PC-9 (cell line): ENCODE results near the gene SMIM7. TPM values are rescaled to one million over a fixed set of nuclear protein-coding genes. Genes with fewer than 3 reads are reported as not detected.

ENCODE experiments used
- BruUV-seq: library from RNA; stranded (reverse); fragments of 400-500 nt; replicated peaks from 2 replicates; lab custom pipeline; 2021; lab: Mats Ljungman, UMichigan
- CTCF ChIA-PET: fragments of 300-600 bp; sonication (Branson Sonifier 250); formaldehyde crosslinking; loops from one replicate; lab custom pipeline; 2022; ENCODE audit warnings: antibody characterized with exemption; lab: Charles Lee
- POLR2A ChIA-PET: fragments of 300-600 bp; sonication (Branson Sonifier 250); formaldehyde crosslinking; loops from one replicate; lab custom pipeline; 2022; ENCODE audit warnings: antibody characterized with exemption; ENCODE audit not compliant: unreplicated experiment; lab: Charles Lee
- DNase-seq, 2 experiments: peaks; one replicate each; pipeline versions ENCODE4 v3.0.0 to v3.0.0-alpha.2; 2015 to 2022; ENCODE audit warnings: mixed read lengths in 1 of 2
- H2AFZ ChIP-seq: fragments of 200-600 bp; sonication (generic); 2 replicates; pipeline ENCODE4 v1.8.1; 2017; ENCODE audit warnings: antibody characterized with exemption
- H3F3A ChIP-seq: fragments of 200-600 bp; sonication (generic); 2 replicates; pipeline ENCODE4 v1.8.1; 2017; ENCODE audit warnings: antibody characterized with exemption, mild to moderate bottlenecking, low read depth; ENCODE audit not compliant: insufficient read depth
- H3K27ac ChIP-seq: fragments of 200-600 bp; sonication (generic); 2 replicates; pipeline ENCODE4 v1.6.1; 2016; ENCODE audit warnings: mixed run types
- H3K27me3 ChIP-seq: fragments of 200-600 bp; sonication (generic); 2 replicates; pipeline ENCODE4 v1.6.1; 2016; ENCODE audit warnings: low read depth, mixed run types; ENCODE audit not compliant: insufficient read depth
- H3K36me3 ChIP-seq: fragments of 200-600 bp; sonication (generic); 2 replicates; pipeline ENCODE4 v1.6.1; 2016; ENCODE audit warnings: low read depth, mixed run types
- H3K4me1 ChIP-seq: fragments of 200-600 bp; sonication (generic); replicated peaks from 2 replicates; pipeline ENCODE4 v1.6.1; 2016; ENCODE audit warnings: mixed run types; ENCODE audit not compliant: insufficient read depth
- H3K4me2 ChIP-seq: fragments of 200-600 bp; sonication (generic); 2 replicates; pipeline ENCODE4 v1.6.1; 2017; ENCODE audit warnings: mixed run types
- H3K4me3 ChIP-seq: fragments of 200-600 bp; sonication (generic); 2 replicates; pipeline ENCODE4 v1.6.1; 2016; ENCODE audit warnings: mixed run types
- H3K79me2 ChIP-seq: fragments of 200-600 bp; sonication (generic); 2 replicates; pipeline ENCODE4 v1.6.1; 2017; ENCODE audit warnings: low read depth, mixed run types
- H3K9me2 ChIP-seq: fragments of 200-600 bp; sonication (generic); 2 replicates; pipeline ENCODE4 v1.8.1; 2017; ENCODE audit warnings: mild to moderate bottlenecking; ENCODE audit not compliant: insufficient read depth
- H3K9me3 ChIP-seq: fragments of 200-600 bp; sonication (generic); 2 replicates; pipeline ENCODE4 v1.8.1; 2016; ENCODE audit warnings: low read depth; ENCODE audit not compliant: insufficient read depth
- H4K20me1 ChIP-seq: fragments of 200-600 bp; sonication (generic); 2 replicates; pipeline ENCODE4 v1.8.1; 2017; ENCODE audit not compliant: insufficient read depth
- EZH2 ChIP-seq: fragments of 200-600 bp; sonication (generic); IDR thresholded peaks from 2 replicates; pipeline ENCODE4 v1.8.0; 2017; ENCODE audit warnings: antibody characterized with exemption, low read depth
- intact Hi-C: fragments of 100-400 bp; cut with micrococcal nuclease; formaldehyde crosslinking; loops from one replicate; pipeline ENCODE4 v1.10.0; 2022; ENCODE audit not compliant: unreplicated experiment
- total RNA-seq: library from RNA; stranded (reverse); gene quantifications from 2 replicates; pipeline ENCODE4 v1.2.3, GENCODE V29; 2021
- TF ChIP-seq, protein P1 (sequence below): fragments of 200-600 bp; sonication (generic); conservative IDR thresholded peaks from 2 replicates; pipeline ENCODE4 v1.6.1; 2017; ENCODE audit warnings: mixed run types, antibody characterized with exemption, mild to moderate bottlenecking, moderate library complexity

The SMIM7 gene
- total RNA-seq, 1 experiment from 2014 or later, result 72.9 TPM

DNA sequence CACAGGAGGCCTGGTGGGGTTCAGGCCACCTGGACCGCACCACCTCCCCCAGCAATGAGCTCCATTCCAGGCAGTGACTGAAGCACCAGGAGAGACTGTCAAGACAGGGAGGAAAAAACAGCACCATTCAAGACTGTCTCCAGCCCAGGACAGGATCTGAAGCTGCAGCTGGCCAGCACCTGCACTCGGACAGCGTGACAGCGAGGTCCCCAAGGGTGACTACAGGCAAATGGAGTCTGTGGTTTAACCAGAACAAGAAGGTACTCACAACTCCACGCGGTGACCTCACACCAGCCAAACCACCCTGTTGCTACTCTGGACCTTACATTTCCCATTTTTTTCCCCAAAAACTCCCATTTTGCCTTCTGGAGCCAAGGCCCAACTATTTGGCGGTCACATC is 41.7 kb downstream of the SMIM7 start:
- peaks cover 100% of the 10 kb centered on the region for H4K20me1 ChIP-seq
- no peaks in the 10 kb centered on the region for H3K36me3 ChIP-seq
- no peak overlapping the region for H3K27ac ChIP-seq
- H3K27me3 ChIP-seq, result no peaks in the 10 kb centered on the region
- no peaks in the 10 kb centered on the region for H3K9me2 ChIP-seq
- DNase-seq, result no peak
- BruUV-seq, result no TSS peak
- H3K4me1 ChIP-seq, result peaks cover 23% of the 10 kb centered on the region
- peaks cover 100% of the 10 kb centered on the region for H3K79me2 ChIP-seq
- no peak overlapping the region for H3K4me2 ChIP-seq
- H3K9me3 ChIP-seq, result no peaks in the 10 kb centered on the region
- intact Hi-C loops, result no loop called here
- H3F3A ChIP-seq, result no peaks in the 10 kb centered on the region; the same call in 1 of the 2 replicates
- POLR2A ChIA-PET, result interaction anchor here (0.5 to 0.6 kb wide), 2 partner anchors 49 to 325 kb away, joined by 3 to 6 read pairs; no protein-coding TSS in a partner anchor
- TF ChIP-seq, protein P1, sequence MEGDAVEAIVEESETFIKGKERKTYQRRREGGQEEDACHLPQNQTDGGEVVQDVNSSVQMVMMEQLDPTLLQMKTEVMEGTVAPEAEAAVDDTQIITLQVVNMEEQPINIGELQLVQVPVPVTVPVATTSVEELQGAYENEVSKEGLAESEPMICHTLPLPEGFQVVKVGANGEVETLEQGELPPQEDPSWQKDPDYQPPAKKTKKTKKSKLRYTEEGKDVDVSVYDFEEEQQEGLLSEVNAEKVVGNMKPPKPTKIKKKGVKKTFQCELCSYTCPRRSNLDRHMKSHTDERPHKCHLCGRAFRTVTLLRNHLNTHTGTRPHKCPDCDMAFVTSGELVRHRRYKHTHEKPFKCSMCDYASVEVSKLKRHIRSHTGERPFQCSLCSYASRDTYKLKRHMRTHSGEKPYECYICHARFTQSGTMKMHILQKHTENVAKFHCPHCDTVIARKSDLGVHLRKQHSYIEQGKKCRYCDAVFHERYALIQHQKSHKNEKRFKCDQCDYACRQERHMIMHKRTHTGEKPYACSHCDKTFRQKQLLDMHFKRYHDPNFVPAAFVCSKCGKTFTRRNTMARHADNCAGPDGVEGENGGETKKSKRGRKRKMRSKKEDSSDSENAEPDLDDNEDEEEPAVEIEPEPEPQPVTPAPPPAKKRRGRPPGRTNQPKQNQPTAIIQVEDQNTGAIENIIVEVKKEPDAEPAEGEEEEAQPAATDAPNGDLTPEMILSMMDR, result no peak
- no peak for TF ChIP-seq EZH2
- CTCF ChIA-PET, result no interaction called here
- H3K4me3 ChIP-seq, result no peak overlapping the region
- H2AFZ ChIP-seq, result no peak overlapping the region

DNA sequence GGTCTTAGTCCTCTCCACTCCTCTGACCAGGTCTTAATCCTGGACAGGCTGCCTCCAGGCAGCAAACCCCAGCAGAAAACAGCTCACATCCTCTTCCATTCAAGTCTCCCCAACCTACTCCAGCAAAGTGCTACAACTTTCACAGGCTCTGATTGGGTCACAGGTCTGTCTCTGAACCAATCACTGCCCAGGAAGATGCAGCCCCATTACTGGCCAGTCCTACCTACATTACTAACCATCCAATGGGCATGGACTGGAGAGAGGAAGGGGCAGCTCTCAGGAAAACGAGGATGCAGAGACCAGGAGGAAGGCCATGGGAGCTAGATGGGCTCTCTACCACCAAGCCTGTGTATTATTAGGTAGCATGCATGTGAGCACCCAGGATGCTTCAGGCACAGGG is 44.1 kb downstream of the SMIM7 start:
- peaks cover 22% of the 10 kb centered on the region for H3K4me1 ChIP-seq
- no peak overlapping the region for H3K4me3 ChIP-seq
- no peak overlapping the region for H2AFZ ChIP-seq
- H3K79me2 ChIP-seq, result peaks cover 100% of the 10 kb centered on the region
- TF ChIP-seq, protein P1, result no peak
- no peak for TF ChIP-seq EZH2
- H3K4me2 ChIP-seq, result no peak overlapping the region
- BruUV-seq, result no TSS peak
- H3K9me3 ChIP-seq, result no peaks in the 10 kb centered on the region
- no peak for DNase-seq
- H3K27me3 ChIP-seq, result no peaks in the 10 kb centered on the region
- peaks cover 7% of the 10 kb centered on the region; the same call in 1 of the 2 replicates for H3F3A ChIP-seq
- intact Hi-C loops, result no loop called here
- H3K9me2 ChIP-seq, result no peaks in the 10 kb centered on the region
- no peak overlapping the region for H3K27ac ChIP-seq
- no peaks in the 10 kb centered on the region for H3K36me3 ChIP-seq
- POLR2A ChIA-PET, result interaction anchor here (0.6 kb wide), 1 partner anchor 12 kb away, joined by 4 read pairs; the partner anchor contains the start of gene MED26
- CTCF ChIA-PET, result no interaction called here
- peaks cover 100% of the 10 kb centered on the region for H4K20me1 ChIP-seq

DNA sequence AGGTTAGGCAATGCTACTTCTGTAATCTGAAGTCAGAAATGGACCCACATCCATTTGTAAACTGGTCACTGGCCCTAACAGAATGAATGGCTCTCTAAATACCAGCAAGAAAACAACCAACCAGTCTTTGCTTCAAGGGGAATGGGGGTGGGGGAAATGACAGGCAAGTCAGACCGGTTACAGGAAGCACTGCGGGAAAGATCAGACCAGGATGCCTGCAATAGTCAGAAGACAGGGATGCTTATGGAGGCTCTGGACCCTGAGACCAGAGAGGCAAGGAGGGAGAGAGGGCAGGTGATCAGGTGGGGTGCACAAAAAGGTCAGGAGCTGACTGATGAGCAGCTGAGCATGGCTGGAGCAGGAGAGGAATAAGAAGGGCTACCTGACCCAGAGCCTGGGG is 45.0 kb downstream of the SMIM7 start:
- BruUV-seq, result no TSS peak
- intact Hi-C loops, result no loop called here
- Histone ChIP-seq H3K4me3 (no peak overlapping the region), H3K4me1 (peaks cover 18% of the 10 kb centered on the region), H3K4me2 (peak overlapping the region; percentile 2; the same call in 1 of the 2 replicates), H3K36me3 (no peaks in the 10 kb centered on the region), H3K9me3 (no peaks in the 10 kb centered on the region), H3K79me2 (peaks cover 100% of the 10 kb centered on the region), H3K27me3 (no peaks in the 10 kb centered on the region), H2AFZ (no peak overlapping the region), H3K9me2 (no peaks in the 10 kb centered on the region), H3K27ac (no peak overlapping the region), H4K20me1 (peaks cover 100% of the 10 kb centered on the region), H3F3A (peaks cover 8% of the 10 kb centered on the region; the same call in 1 of the 2 replicates)
- no peak for TF ChIP-seq EZH2
- TF ChIP-seq, protein P1, result no peak
- ChIA-PET CTCF (interaction anchor here (0.6 kb wide), 1 partner anchor 110 kb away, joined by 3 read pairs; no protein-coding TSS in a partner anchor), POLR2A (no interaction called here)
- peak in 1 of 2 experiments; percentile 64 for DNase-seq
